ENCODE data around the gene RXFP3.

Gene RXFP3

GRCh38 chr5:33973271-33973670 is 37.1 kb downstream of the RXFP3 start:
- H3K4me3 ChIP-seq (ENCODE audit: low read length, poor library complexity, severe bottlenecking): no peak overlapping the region

GRCh38 chr5:33975852-33976251 is 39.7 kb downstream of the RXFP3 start:
- H3K79me2 ChIP-seq (ENCODE audit: insufficient read depth, low read length): no peaks in the 10 kb centered on the region
- TF ChIP-seq EZH2phosphoT487 (IDR thresholded peaks at IDR 0.05; ENCODE audit: borderline replicate concordance) (no peak), CTCF (conservative IDR thresholded peaks at IDR 0.05; ENCODE audit: low read length) (no peak)
- no peak overlapping the region for H3K4me3 ChIP-seq (ENCODE audit: low read length, poor library complexity, severe bottlenecking)
- H4K20me1 ChIP-seq (ENCODE audit: insufficient read depth, low read length, poor library complexity, severe bottlenecking): no peaks in the 10 kb centered on the region
- no peaks in the 10 kb centered on the region for H3K27me3 ChIP-seq (ENCODE audit: insufficient read depth, low read length, poor library complexity, severe bottlenecking)
- H3K4me1 ChIP-seq (ENCODE audit: insufficient read depth, low read length, poor library complexity, severe bottlenecking): no peaks in the 10 kb centered on the region
- H3K9me3 ChIP-seq (ENCODE audit: insufficient read depth, low read depth, low read length): no peaks in the 10 kb centered on the region
- no peak overlapping the region for H3K4me2 ChIP-seq (ENCODE audit: low read depth, low read length, poor library complexity, severe bottlenecking)
- H2AFZ ChIP-seq (ENCODE audit: low read length): no peak overlapping the region
- no peaks in the 10 kb centered on the region for H3K9me2 ChIP-seq (replicated peaks; ENCODE audit: low read depth, low read length)
- H3F3A ChIP-seq (ENCODE audit: low read depth): no peaks in the 10 kb centered on the region
- H3K36me3 ChIP-seq (ENCODE audit: insufficient read depth, low read length): no peaks in the 10 kb centered on the region
- no peak overlapping the region for H3K9ac ChIP-seq (ENCODE audit: low read depth, low read length, poor library complexity, severe bottlenecking)

More at GRCh38 chr5:33973271-33973670, 37.1 kb downstream of the RXFP3 start:
- no peaks in the 10 kb centered on the region for H3K9me3 ChIP-seq (ENCODE audit: insufficient read depth, low read depth, low read length)
- H3K4me1 ChIP-seq (ENCODE audit: insufficient read depth, low read length, poor library complexity, severe bottlenecking): no peaks in the 10 kb centered on the region
- H3K9ac ChIP-seq (ENCODE audit: low read depth, low read length, poor library complexity, severe bottlenecking): no peak overlapping the region
- no peak overlapping the region for H2AFZ ChIP-seq (ENCODE audit: low read length)
- no peak overlapping the region for H3K4me2 ChIP-seq (ENCODE audit: low read depth, low read length, poor library complexity, severe bottlenecking)
- no peaks in the 10 kb centered on the region for H4K20me1 ChIP-seq (ENCODE audit: insufficient read depth, low read length, poor library complexity, severe bottlenecking)
- no peaks in the 10 kb centered on the region for H3K79me2 ChIP-seq (ENCODE audit: insufficient read depth, low read length)
- no peaks in the 10 kb centered on the region for H3K36me3 ChIP-seq (ENCODE audit: insufficient read depth, low read length)
- no peaks in the 10 kb centered on the region for H3K9me2 ChIP-seq (replicated peaks; ENCODE audit: low read depth, low read length)
- H3F3A ChIP-seq (ENCODE audit: low read depth): no peaks in the 10 kb centered on the region
- no peak for TF ChIP-seq CTCF (conservative IDR thresholded peaks at IDR 0.05; ENCODE audit: low read length)
- no peak for TF ChIP-seq EZH2phosphoT487 (IDR thresholded peaks at IDR 0.05; ENCODE audit: borderline replicate concordance)
- no peaks in the 10 kb centered on the region for H3K27me3 ChIP-seq (ENCODE audit: insufficient read depth, low read length, poor library complexity, severe bottlenecking)

- no peak overlapping the region for H2AFZ ChIP-seq (ENCODE audit: low read length)
- H3K27me3 ChIP-seq (ENCODE audit: insufficient read depth, low read length, poor library complexity, severe bottlenecking): no peaks in the 10 kb centered on the region
- no peak overlapping the region for H3K9ac ChIP-seq (ENCODE audit: low read depth, low read length, poor library complexity, severe bottlenecking)
- no peaks in the 10 kb centered on the region for H3K9me2 ChIP-seq (replicated peaks; ENCODE audit: low read depth, low read length)
- no peak overlapping the region for H3K4me3 ChIP-seq (ENCODE audit: low read length, poor library complexity, severe bottlenecking)
- H3K9me3 ChIP-seq (ENCODE audit: insufficient read depth, low read depth, low read length): no peaks in the 10 kb centered on the region
- no peaks in the 10 kb centered on the region for H3K36me3 ChIP-seq (ENCODE audit: insufficient read depth, low read length)
- no peaks in the 10 kb centered on the region for H3K4me1 ChIP-seq (ENCODE audit: insufficient read depth, low read length, poor library complexity, severe bottlenecking)
- TF ChIP-seq CTCF (conservative IDR thresholded peaks at IDR 0.05; ENCODE audit: low read length) (no peak), EZH2phosphoT487 (IDR thresholded peaks at IDR 0.05; ENCODE audit: borderline replicate concordance) (no peak)
- no peak overlapping the region for H3K4me2 ChIP-seq (ENCODE audit: low read depth, low read length, poor library complexity, severe bottlenecking)
- no peaks in the 10 kb centered on the region for H3F3A ChIP-seq (ENCODE audit: low read depth)
- no peaks in the 10 kb centered on the region for H4K20me1 ChIP-seq (ENCODE audit: insufficient read depth, low read length, poor library complexity, severe bottlenecking)
- H3K79me2 ChIP-seq (ENCODE audit: insufficient read depth, low read length): no peaks in the 10 kb centered on the region
These were observed 40.1 kb downstream of the RXFP3 start for GRCh38 chr5:33976307-33976706.

Data from Loucy (cell line).